HG03521 (cell line): Measurements from ENCODE around the gene CLP1.

Experiments used
- ATAC-seq: cut with Tn5 transposase; IDR thresholded peaks from one replicate; pipeline ENCODE4 v1.9.1; 2021; ENCODE audit warnings: mild to moderate bottlenecking, moderate library complexity; ENCODE audit not compliant: unreplicated experiment

The CLP1 gene

DNA sequence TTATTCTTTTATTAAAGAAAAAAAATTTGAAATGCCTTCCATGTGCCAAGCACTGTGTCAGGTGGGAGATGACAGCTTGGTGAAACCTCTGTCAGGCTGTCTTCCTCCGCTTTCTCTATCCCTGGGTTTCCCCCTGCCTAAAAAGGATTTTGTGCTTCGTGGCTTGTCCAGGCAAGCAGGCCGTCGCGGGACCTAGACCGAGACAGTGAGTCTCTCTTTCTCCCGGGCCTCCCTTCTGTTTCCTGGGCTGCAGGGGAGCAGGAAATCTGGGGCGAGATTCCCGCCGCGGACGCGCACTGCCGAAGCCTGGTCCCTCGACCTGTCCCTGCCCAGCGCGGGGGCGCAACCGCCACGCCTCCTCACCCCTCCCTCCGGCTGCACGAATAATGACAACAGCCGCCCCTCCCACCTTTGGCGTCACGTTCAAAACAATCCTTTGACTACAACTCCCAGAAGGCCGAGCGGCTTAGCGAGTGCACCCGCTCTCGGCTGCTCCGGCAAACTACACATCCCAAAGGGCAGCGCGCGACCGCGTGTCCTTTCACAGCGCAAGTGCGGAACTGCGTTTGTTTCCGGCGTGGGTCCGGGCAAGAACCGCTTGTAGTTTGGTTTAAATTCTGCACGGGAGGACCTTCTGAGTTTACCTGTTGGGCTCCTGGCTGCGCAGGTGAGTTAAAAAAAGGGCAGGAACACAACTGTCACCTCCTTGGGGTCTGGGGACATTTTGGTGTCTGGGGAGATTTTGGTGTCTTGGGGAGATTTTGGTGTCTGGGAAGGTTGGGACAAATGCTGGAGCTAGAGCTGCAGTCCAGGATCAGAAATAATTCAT, at the start of gene CLP1:
CLP1 (plus strand) TSS at position 569 of the 829 bp plus-strand sequence. CDS start 1,715 bp downstream, outside the sequence.
- peak; percentile 99 for ATAC-seq

DNA sequence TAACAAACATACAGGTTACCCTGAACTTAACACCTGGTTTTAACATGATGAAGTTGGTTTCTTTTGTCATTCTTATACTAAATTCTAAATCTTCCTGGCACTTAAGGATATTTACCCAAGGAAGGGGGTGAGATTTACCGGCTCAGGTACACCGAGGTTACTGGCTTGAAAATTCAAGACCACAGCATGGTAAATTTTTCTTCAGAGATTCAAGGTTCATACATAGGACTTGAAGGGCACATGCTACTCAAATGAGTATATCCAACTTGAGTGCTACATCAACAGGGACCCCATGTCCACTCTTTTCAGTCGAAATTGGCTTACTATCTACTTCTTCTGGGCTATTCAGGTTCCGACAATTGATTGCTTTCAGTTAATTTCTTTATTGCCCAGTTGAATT, 47.4 kb upstream of the CLP1 start:
- ATAC-seq: no peak

DNA sequence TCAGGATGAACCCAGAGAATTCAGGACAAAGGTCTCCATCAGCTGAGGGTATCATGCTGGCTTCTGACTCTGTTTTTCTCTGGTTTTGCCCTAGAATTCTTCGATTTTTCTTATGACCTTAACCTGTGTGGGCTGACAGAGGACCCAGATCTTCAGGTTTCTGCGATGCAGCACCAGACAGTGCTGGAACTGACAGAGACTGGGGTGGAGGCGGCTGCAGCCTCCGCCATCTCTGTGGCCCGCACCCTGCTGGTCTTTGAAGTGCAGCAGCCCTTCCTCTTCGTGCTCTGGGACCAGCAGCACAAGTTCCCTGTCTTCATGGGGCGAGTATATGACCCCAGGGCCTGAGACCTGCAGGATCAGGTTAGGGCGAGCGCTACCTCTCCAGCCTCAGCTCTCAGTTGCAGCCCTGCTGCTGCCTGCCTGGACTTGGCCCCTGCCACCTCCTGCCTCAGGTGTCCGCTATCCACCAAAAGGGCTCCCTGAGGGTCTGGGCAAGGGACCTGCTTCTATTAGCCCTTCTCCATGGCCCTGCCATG, 43.3 kb upstream of the CLP1 start:
- no peak for ATAC-seq

DNA sequence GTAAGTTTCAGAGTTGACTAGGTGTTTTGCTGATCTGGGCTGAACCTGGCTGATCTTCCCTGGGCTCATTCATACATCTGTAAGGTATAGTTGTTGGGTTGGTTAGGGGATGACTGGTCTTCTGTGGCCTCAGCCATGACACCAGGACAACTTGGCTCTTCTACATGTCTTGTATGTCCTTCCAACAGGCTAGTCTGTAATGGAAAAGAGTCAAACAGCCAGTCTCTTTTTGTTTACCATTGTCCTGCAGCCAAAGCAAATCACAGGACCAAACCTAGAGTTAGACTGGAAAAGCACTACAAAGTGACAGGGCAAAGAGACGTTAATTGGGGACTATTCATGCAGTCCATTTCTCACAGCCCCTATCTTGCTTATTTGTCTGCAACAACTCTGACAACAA, 42.3 kb upstream of the CLP1 start:
- no peak for ATAC-seq

DNA sequence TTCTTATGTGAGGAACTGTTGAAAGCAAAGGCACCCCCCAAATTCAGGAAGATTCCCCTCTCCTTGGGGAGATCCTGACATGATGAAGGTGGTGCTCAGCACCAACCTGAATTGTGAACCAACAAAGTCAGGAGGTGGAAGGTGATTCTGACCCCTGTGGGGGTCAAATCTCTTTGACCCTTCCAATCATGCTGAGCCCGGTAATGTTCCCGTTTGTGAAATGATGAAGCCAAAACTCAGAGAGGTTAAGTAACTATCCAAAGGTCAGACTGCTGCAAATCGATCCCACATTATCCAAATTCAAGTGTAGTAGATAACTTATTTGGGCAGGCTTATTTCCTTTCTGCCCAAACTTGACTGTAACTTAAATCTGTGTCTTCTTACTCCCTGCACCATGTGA, 41.0 kb upstream of the CLP1 start:
- ATAC-seq: no peak

DNA sequence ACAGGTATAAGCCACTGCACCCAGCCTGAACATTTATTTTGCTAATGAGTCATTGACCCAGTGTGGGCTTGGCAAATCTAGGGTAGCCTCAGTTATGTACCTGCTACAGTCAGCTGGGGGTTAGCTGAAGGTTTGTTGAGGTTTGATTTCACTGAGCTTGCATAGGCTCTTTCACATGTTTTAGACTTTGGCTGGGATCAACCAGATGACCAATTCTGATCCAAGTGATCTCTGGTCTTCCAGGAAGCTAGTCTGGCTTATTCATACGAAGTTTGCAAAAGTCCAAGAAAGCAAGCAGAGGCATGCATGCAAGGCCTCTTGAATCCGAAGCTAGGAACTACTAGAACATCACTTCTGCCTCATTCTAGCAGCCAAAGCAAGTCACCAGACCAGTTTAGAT, 39.1 kb upstream of the CLP1 start:
- no peak for ATAC-seq

DNA sequence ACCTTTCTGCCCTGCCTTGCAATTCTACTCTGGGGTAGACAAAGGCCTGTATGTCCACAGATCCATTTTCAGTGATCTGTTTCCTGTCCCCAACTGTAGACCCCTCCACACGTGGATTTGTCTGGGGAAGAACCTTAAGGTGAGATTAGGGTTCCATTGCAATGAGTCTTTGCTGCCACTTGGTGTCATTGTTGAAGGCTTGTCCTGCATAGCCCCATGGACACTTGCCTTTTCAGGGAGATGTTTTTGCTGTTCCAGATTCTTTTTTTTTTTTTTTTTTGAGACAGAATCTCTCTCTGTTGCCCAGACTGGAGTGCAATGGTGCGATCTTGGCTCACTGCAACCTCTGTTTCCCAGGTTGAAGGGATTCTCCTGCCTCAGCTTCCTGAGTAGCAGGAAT, 38.2 kb upstream of the CLP1 start:
- no peak for ATAC-seq

DNA sequence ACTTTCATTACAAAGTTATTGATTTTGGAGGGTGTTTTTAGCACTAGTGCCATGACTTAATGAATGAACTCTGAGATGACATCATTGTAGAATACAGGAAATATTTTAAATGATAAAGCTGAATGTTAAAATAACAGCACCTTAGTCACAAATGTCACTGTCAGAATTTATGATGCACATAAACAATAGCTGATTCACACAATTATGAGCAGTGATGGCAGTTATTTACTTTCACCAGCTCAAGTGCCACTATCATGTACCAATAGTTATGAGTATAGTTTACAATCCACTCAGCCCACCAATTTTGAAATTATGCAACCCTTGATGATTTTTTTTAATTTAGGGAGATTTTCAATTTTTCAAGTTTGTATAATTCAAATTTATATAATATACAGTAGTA, 37.1 kb upstream of the CLP1 start:
- ATAC-seq: no peak

DNA sequence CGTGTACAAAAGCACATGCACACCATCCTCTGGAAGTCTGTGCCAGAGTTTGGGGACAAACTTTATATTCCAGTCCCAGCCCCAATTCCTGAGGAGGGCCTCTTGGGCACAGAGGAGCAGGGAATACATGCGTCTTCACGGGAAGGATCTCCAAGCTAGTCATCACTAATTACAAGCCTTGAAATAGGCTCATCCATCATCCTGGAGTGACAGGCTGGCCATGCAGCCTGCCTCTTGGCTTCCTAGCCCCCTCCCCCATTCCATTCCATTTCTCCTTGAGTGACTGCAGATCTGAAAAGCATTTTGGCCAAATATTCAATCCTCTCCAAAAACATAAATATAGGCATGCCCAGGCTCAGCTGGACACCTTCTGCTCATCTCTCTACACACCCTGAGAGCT, 35.3 kb upstream of the CLP1 start:
- ATAC-seq: no peak

DNA sequence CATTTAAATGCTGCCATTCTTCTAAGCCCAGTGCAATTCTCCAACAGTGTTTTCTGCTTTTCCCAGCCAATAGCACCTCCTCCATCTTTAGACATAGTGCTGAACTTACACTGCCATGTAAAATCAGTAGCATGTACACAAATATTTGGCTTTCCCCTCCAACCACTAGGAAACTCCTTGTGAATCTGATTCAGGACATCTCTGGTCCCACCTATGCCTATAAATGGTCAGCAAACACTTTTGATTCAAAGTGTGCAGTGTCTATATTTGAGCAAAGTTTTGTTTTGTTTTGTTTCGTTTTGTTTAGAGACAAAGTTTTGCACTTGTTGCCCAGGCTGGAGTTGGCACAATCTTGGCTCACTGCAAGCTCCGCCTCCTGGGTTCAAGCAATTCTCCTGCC, 32.7 kb upstream of the CLP1 start:
- ATAC-seq: no peak

DNA sequence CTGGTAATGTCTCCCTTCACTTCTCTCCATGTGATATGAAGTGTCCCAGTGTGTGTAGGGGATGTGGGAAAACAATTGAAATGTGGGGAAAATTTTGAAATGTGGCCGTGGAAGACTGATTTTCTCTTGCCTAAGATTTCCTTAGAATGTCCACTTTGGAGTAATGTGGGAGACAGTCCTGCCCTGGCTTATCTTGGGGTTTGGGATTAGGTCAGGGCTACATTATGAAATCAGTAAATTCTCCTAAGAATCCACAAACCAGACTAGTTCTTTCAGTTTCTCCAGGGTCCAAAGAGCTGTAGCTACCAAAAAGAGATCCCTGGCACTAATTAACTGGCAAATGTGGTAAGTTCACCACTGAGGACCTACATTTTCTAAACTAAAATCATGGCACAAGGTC, 30.7 kb upstream of the CLP1 start:
- no peak for ATAC-seq

DNA sequence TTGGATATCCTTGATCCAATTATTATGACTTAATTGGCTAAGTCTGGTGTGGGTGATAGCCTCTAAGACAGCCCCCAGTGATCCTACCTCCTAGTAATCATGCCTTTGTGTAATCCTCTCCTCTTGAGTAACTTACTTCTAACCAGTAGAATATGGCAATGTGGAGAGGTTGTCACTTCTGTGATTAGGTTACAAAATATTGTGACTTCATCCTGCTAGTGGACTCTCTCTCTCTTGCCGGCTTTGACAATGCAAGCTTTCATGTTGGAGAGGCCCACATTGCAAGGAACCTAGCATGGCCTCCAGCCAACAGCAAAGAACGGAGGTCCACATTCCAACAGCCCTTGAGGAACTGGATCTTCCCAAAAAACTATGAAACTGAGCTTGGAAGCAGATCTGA, 27.4 kb upstream of the CLP1 start:
- no peak for ATAC-seq

DNA sequence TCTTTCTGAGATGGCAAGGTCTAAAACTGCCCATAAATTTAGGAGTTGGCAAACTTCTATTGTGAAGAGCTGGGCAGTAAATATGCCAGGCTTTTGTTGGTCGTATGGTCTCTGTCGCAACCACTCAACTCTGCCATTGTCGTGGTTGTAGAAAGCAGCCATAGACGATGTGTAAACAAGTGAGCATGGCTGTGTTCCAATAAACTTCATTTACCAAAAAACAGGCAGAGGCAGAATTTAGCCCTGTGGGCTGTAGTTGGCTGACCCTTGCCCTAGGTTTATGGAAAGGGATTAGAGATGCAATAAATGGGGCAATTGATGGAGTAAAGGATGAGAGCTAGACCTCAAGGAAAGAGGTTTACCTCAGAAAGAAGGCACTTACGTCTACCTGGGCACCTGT, 25.4 kb upstream of the CLP1 start:
- no peak for ATAC-seq

DNA sequence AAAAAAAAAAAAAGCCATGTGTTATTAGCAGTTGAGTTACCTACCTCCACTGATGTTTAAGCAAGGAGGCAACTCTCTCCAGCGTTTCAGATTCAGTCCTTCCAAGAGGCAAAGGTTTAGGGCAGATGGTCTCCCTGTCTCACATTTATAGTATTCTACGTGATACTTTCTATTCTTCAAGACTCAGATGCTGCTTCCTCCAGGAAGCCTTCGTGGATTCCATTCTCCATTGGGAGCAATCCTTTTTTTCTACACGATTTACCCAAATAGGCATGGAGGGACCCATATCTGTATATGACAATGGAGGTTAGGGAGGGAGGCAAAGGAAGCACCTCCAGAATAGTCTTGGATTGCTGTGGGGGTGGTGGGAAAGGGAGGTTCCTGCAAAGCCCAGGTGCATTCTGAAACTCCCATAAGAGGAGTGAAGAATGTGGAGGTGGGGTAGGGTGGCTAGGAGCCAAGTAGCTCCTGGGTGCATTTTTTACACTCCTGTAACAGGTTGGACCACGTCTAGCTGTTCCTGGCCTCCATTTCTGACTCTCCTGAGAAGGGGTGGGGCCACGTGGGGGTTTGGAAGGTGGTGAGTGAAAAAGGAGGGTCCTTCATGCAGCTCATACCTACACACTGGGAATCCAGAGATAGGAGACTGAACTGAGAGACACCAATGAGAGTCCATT, 24.0 kb upstream of the CLP1 start:
- no peak for ATAC-seq

DNA sequence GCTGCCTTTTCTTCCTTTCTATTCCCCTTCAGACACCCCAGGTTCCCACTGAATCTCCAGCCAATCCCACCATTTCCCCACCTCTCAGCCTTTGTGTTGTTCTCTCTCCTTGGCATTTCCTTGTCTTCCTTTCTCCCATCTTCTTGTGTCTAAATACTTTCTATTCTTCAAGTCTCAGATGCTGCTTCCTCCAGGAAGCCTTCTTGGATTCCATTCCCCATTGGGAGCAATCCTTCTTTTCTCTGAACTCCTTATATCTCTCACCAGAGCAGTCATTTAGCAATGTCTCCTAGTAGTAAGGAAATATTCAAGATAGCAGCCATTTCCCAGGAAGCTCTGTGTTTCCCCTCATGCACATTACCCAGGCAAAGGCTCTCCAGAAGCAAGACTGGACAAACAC, 23.3 kb upstream of the CLP1 start:
- no peak for ATAC-seq

DNA sequence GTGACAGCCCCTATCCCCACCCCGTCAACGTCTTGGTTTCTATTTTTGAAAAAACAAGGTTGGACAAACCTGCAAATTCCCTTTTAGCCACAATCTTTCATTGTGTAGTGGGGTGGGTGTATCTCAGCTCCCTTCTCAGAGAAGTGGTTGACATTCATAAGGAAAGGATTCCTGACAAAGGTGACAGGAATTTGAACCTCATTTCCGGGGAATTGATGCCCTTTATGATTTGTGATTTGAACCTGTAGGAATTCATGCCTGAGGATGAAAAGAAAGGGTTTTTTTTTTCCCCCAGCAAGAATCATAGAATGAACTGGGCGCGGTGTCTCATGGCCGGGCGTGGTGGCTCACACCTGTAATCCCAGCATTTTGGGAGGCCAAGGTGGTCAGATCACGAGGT, 22.3 kb upstream of the CLP1 start:
- no peak for ATAC-seq

DNA sequence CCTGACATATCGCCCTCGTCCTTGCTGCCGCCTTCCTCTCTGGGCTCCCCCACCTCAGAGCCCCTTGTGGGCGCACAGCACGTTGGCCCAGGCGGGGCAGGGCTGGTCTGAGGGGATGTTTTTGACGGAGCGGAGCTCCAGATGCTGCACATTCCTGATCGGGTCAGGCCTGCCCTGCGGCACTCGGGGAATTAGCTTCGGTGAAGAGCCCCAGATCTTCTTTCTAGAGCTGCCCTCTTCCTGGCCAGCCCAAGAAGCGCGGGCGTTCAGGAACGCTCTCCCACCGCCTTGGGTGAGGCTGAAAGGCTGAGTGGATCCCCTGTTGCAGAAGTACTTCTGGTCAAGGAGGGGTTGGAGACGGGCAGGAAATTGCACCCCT, 19.9 kb upstream of the CLP1 start:
- ATAC-seq: no peak

DNA sequence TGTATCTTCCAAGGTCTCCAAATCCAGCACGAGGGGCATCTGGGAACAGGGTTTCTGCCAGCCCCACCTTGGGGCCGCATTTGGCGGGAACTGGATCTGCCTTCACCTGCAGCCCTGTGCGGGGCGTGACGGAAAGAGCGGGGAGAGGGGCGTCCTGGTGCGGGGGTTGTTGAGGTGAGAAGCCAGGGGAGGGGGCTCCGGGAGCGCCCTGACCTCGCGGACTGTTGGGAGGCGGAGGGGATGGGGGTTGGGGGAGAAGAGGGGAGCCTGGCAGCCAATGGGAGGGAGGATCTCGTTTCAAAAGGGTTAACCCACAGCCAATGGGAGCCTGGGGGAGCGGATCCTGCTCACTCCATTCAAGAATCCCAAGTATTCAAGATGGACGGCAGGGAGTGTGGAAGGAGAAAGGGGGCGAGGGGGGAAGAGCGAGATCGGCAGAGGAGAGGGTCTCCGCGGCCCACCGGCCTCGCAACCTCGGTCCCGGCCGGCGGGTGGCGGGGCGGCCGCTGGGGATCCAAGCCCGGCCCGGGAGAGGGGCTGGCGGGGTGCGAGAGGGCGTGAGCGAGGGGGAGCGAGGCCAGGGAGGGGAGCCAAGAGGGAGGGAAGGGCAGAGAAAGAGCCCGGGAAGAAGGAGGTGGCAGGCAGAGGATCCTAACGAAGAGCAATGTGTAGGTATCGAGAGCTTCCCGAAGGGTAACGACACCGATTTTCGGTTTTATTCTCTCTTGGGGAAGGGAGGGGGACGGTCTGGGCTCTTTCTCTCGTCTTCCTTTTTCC, 19.4 kb upstream of the CLP1 start:
- no peak for ATAC-seq

DNA sequence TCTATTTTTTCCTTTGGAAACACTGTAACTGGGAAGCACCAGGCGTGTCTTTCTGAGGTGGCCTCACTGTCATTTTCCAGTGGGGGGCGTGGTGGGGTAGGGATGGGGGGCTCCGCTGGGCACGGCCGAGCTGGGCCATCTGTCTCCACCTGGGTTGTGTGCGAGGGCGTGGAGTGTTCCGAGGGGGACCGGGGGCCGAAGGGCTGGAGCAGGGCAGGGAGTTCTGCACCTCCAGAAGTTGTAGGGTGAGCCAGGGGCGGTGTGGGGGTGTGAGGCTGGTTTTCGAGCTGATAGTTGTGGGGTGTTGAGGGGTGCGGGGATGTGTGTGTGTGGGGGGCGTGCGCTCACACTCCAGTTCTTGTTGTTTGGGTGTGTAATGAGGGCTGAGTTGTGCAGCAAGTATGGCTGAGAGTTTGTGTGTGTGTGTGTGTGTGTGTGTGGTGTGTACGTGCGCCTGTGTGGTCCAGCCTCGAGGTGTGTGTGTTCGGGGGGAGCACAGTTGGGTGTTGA, 18.7 kb upstream of the CLP1 start:
- ATAC-seq: no peak

DNA sequence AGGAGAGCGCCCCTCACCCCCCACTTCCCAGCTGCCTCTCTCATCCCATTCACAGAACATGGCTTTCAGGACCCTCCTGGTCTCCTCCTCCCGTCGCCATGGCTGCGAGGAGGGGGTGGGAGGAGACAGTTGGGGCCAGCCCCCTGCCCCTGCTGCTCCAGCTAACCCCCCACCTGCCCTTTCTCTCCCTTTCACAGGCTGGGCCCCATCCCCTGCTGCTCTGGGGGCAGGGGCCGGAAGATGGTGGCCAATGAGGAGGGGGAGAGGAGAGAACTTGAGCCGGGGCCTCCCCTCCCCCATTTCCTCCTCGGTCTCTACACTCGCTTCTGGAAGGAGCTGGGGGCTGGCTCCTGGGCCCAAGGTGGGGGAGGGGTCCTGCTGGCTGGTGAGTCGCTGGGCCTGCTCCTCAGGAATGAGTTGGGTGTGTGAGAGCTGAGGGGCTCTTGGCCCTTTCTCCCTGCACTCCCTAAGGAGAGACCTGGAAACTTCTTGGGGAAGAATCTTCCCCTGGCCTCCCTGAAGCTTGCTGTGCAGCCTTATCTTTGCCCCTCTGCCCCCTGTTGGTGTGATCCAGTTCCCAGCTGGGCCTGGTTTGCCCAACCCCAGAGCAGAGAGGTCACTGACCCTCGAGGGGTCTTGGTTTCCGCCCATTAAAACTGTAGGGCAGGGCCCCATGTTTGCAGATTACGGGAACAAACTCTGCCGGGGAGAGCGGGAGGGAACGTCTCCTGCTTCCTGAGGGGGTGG, 18.1 kb upstream of the CLP1 start:
- no peak for ATAC-seq
